Measurements from ENCODE around the gene MAFG. TPM values are rescaled to one million over a fixed set of nuclear protein-coding genes. Genes with fewer than 3 reads are reported as not detected.

The MAFG gene
- polyA plus RNA-seq, 1 of the 3 experiments (the other 2 are of a cell fraction): 38.7 TPM

DNA sequence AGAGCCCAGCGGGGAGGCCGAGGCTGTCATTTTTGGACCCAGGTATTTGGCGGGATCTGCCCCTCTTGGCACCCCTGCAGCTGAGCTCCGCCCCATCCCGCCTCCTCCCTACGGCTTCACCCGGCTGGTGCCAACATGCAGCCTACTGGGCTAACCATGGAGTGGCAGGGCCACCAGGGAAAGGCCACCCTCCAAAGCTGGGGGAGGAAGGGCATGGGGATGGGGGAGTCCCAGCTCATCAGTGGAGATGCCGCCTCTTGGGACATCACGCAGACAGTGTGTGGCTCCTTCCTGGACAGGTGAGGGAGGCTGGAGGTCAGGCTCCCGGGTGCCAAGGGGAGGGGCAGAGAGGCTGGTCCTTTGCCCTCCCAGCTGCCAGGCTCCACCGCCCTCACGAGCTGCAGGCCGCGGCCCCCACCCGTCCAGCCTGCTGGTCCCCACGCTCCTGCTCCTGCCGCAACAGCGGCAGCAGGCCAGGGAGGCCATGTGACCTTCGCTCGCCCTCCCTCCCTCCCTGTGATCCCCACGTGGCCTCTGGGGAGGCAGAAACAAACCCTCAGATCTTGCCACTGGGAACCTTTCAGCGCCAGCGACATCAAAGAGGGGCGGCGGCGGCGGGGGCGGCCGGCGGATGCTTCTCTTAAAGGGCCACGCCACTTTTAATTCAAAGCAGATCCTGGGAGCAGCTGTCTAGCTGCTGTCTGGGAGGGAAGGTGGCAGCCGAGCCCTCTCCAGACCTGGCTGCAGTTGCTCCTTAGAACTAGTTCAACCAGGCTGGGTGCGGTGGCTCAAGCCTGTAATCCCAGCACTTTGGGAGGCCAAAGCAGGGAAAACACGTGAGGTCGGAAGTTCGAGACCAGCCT is 40.2 kb upstream of the MAFG start:
- H3K4me2 ChIP-seq: peak overlapping the region; percentile 54
- no peak for TF ChIP-seq SIN3A (IDR thresholded peaks at IDR 0.05; ENCODE audit: borderline replicate concordance, low read depth, low read length)
- no peak for TF ChIP-seq CTCF (IDR thresholded peaks at IDR 0.05)
- peak; percentile 91 for TF ChIP-seq USF1 (IDR thresholded peaks at IDR 0.05; ENCODE audit: borderline replicate concordance, low read depth)
- no peak; the same call in 1 of the 2 replicates for TF ChIP-seq TCF12 (IDR thresholded peaks at IDR 0.05)
- TF ChIP-seq FOSL2 (IDR thresholded peaks at IDR 0.05; ENCODE audit: borderline replicate concordance, low read depth): no peak
- peak; percentile 88 for TF ChIP-seq MAX (IDR thresholded peaks at IDR 0.05; ENCODE audit: low read depth)
- TF ChIP-seq, protein P1, sequence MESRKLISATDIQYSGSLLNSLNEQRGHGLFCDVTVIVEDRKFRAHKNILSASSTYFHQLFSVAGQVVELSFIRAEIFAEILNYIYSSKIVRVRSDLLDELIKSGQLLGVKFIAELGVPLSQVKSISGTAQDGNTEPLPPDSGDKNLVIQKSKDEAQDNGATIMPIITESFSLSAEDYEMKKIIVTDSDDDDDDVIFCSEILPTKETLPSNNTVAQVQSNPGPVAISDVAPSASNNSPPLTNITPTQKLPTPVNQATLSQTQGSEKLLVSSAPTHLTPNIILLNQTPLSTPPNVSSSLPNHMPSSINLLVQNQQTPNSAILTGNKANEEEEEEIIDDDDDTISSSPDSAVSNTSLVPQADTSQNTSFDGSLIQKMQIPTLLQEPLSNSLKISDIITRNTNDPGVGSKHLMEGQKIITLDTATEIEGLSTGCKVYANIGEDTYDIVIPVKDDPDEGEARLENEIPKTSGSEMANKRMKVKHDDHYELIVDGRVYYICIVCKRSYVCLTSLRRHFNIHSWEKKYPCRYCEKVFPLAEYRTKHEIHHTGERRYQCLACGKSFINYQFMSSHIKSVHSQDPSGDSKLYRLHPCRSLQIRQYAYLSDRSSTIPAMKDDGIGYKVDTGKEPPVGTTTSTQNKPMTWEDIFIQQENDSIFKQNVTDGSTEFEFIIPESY (IDR thresholded peaks at IDR 0.05; ENCODE audit: borderline replicate concordance, low read depth): no peak
- TF ChIP-seq MXI1 (IDR thresholded peaks at IDR 0.05; ENCODE audit: low read depth, low read length): peak; percentile 95
- TF ChIP-seq EZH2phosphoT487 (IDR thresholded peaks at IDR 0.05; ENCODE audit: borderline replicate concordance, low read depth): no peak
- TF ChIP-seq CHD2 (IDR thresholded peaks at IDR 0.05; ENCODE audit: low read length, partially characterized antibody): no peak
- TF ChIP-seq RAD21 (IDR thresholded peaks at IDR 0.05; ENCODE audit: low read length): no peak
- TF ChIP-seq RCOR1 (IDR thresholded peaks at IDR 0.05; ENCODE audit: low read length): peak; percentile 65
- TF ChIP-seq ELF1 (IDR thresholded peaks at IDR 0.05): no peak
- TF ChIP-seq FOXM1 (IDR thresholded peaks at IDR 0.05; ENCODE audit: low read depth): no peak
- TF ChIP-seq PBX3 (IDR thresholded peaks at IDR 0.05): no peak; the same call in 1 of the 2 replicates
- no peak for TF ChIP-seq TEAD4 (IDR thresholded peaks at IDR 0.05; ENCODE audit: borderline replicate concordance, insufficient read depth)
- no peak for TF ChIP-seq REST (IDR thresholded peaks at IDR 0.05; ENCODE audit: low read depth, low read length)
- TF ChIP-seq GABPA (IDR thresholded peaks at IDR 0.05; ENCODE audit: low read depth): no peak
- no peak for TF ChIP-seq NFIC (IDR thresholded peaks at IDR 0.05; ENCODE audit: borderline replicate concordance)
- TF ChIP-seq MEF2A (IDR thresholded peaks at IDR 0.05; ENCODE audit: borderline replicate concordance, low read depth): no peak
- TF ChIP-seq POLR2AphosphoS5 (IDR thresholded peaks at IDR 0.05; ENCODE audit: low read depth, low read length): no peak
- TF ChIP-seq GATA2 (CRISPR knock-in tag; IDR thresholded peaks at IDR 0.05): no peak
- no peak for TF ChIP-seq NRF1 (IDR thresholded peaks at IDR 0.05; ENCODE audit: low read depth, low read length)

More for the DNA sequence above, 40.2 kb upstream of the MAFG start:
- Histone ChIP-seq H3K9ac (peak overlapping the region; percentile 22; the same call in 1 of the 2 replicates), H2AFZ (ENCODE audit: low read depth) (peak overlapping the region; percentile 57; the same call in 1 of the 2 replicates), H3F3A (replicated peaks; ENCODE audit: insufficient read depth) (peaks cover 13% of the 10 kb centered on the region), H3K79me2 (ENCODE audit: insufficient read depth) (no peaks in the 10 kb centered on the region), H3K27ac (ENCODE audit: low read depth in 2 of 2, low read length in 1 of 2) (peak overlapping the region in 1 of 2 experiments; percentile 84; a peak in 2 of 4 replicates), H3K4me1 (ENCODE audit: control insufficient read depth in 1 of 2, insufficient read depth in 2 of 2, low read depth in 1 of 2, low read length in 1 of 2) (peaks cover 0 to 31% of the 10 kb centered on the region in 2 experiments; a peak in 1 of 4 replicates), H3K36me3 (replicated peaks in 1 of 2; ENCODE audit: control insufficient read depth in 1 of 2, insufficient read depth in 2 of 2, low read length in 1 of 2) (no peaks in the 10 kb centered on the region), H3K27me3 (ENCODE audit: insufficient read depth) (no peaks in the 10 kb centered on the region), H3K9me2 (no peaks in the 10 kb centered on the region), H4K20me1 (ENCODE audit: insufficient read depth) (no peaks in the 10 kb centered on the region), H3K4me3 (ENCODE audit: low read depth in 2 of 2, low read length in 1 of 2) (no peak overlapping the region), H3K9me3 (peaks cover 3% of the 10 kb centered on the region; the same call in 1 of the 2 replicates)
- WGBS (ENCODE audit: low lambda C conversion rate): 54% methylated on average over 24 of the region's 36 CpGs
- DNase-seq: peak; percentile 97
- ChIA-PET CTCF (interaction anchor here (0.7 to 14.5 kb wide), 10 partner anchors 8 to 237 kb away, joined by 3 to 1216 read pairs (median 6); partner anchors contain the start of genes ASPSCR1, CENPX, DCXR and LRRC45), POLR2A (interaction anchor here (0.8 to 2.6 kb wide), 7 partner anchors 9 to 138 kb away, joined by 3 to 11 read pairs (median 3); partner anchors contain the start of genes ASPSCR1, CENPX and LRRC45)
